Endothelial cell of umbilical vein (primary cell): ENCODE results near the gene HOXB2. TPM values are rescaled to one million over a fixed set of nuclear protein-coding genes. Genes with fewer than 3 reads are reported as not detected.

ENCODE experiments used
- BruUV-seq: library from RNA; stranded (reverse); fragments of 400-500 nt; replicated peaks from 2 replicates; lab custom pipeline; 2021; lab: Mats Ljungman, UMichigan
- CTCF ChIA-PET: fragments of 300-600, 350-600 bp; sonication (Branson Sonifier 250); formaldehyde crosslinking; loops from one replicate; lab custom pipeline; 2021; ENCODE audit warnings: antibody characterized with exemption, inconsistent platforms; lab: Charles Lee
- POLR2A ChIA-PET: fragments of 300-600, 350-600 bp; sonication (Branson Sonifier 250); formaldehyde crosslinking; loops from one replicate; lab custom pipeline; 2021; ENCODE audit warnings: antibody characterized with exemption, inconsistent platforms; lab: Charles Lee
- DNase-seq: peaks from one replicate; pipeline ENCODE4 v3.0.0-alpha.2; 2011; ENCODE audit warnings: low read depth, low spot score
- FAIRE-seq: peaks from 2 replicates; lab custom pipeline; 2011; peaks lifted over from hg19 to GRCh38; lab: Jason Lieb, UNC
- H2AFZ ChIP-seq: 2 replicates; pipeline ENCODE4 v1.6.0; 2012; ENCODE audit warnings: low read depth, low read length, control low read depth, inconsistent platforms
- H3K27ac ChIP-seq: 2 replicates; pipeline ENCODE4 v1.5.1; 2011; ENCODE audit warnings: low read depth, mild to moderate bottlenecking, control low read depth, low read length, moderate library complexity; ENCODE audit not compliant: insufficient read depth
- H3K27me3 ChIP-seq, 2 experiments: 2 replicates each; pipeline versions ENCODE4 v1.6.0 to v1.6.1; 2011; ENCODE audit warnings: low read length in 2 of 2, mixed read lengths in 1 of 2; ENCODE audit not compliant: control insufficient read depth in 2 of 2, insufficient read depth in 2 of 2
- H3K36me3 ChIP-seq, 2 experiments: 2 replicates in 1 of 2; 3 replicates in 1 of 2; pipeline ENCODE4 v1.5.1; 2011; ENCODE audit warnings: low read length in 2 of 2, mild to moderate bottlenecking in 1 of 2, moderate library complexity in 1 of 2; ENCODE audit not compliant: control insufficient read depth in 2 of 2, insufficient read depth in 2 of 2; ENCODE audit errors: extremely low read depth in 1 of 2
- H3K4me1 ChIP-seq: 3 replicates; pipeline ENCODE4 v1.5.1; 2011; ENCODE audit warnings: mild to moderate bottlenecking, low read length; ENCODE audit not compliant: control insufficient read depth, insufficient read depth; ENCODE audit errors: extremely low read depth
- H3K4me2 ChIP-seq: 2 replicates; pipeline ENCODE4 v1.6.1; 2011; ENCODE audit warnings: low read length, control low read depth, mixed read lengths; ENCODE audit not compliant: insufficient read depth
- H3K4me3 ChIP-seq, 3 experiments: fragments of 200-600 bp in 1 of 3; sonication (generic), shearing (Covaris generic) in 1 of 3; replicated peaks in 1 of 3; 2 replicates each; pipeline ENCODE4 v1.5.1; 2011 to 2016; ENCODE audit warnings: control low read depth in 3 of 3, low read length in 3 of 3, mild to moderate bottlenecking in 2 of 3, inconsistent platforms in 1 of 3, low read depth in 1 of 3, moderate library complexity in 1 of 3; ENCODE audit not compliant: insufficient read depth in 1 of 3
- H3K79me2 ChIP-seq: 2 replicates; pipeline ENCODE4 v1.6.0; 2012; ENCODE audit warnings: low read length, inconsistent platforms; ENCODE audit not compliant: control insufficient read depth, insufficient read depth
- H3K9ac ChIP-seq: replicated peaks from 2 replicates; pipeline ENCODE3; 2011; ENCODE audit warnings: low read length, control low read depth; ENCODE audit not compliant: insufficient read depth; ENCODE audit errors: extremely low read depth
- H3K9me1 ChIP-seq: replicated peaks from 3 replicates; pipeline ENCODE4 v1.6.0; 2011; ENCODE audit warnings: mild to moderate bottlenecking, low read length; ENCODE audit not compliant: control insufficient read depth, insufficient read depth; ENCODE audit errors: extremely low read depth
- H3K9me3 ChIP-seq: replicated peaks from 2 replicates; pipeline ENCODE4 v1.5.1; 2012; ENCODE audit warnings: low read length, inconsistent platforms; ENCODE audit not compliant: control insufficient read depth, insufficient read depth
- H4K20me1 ChIP-seq: replicated peaks from 2 replicates; pipeline ENCODE3; 2011; ENCODE audit warnings: mild to moderate bottlenecking, low read length; ENCODE audit not compliant: control insufficient read depth, insufficient read depth; ENCODE audit errors: extremely low read depth
- EZH2 ChIP-seq: IDR thresholded peaks from 2 replicates; pipeline ENCODE4 v1.6.1; 2012; ENCODE audit warnings: borderline replicate concordance, low read depth, mild to moderate bottlenecking, moderate library complexity, low read length, inconsistent platforms; ENCODE audit not compliant: severe bottlenecking
- FOS ChIP-seq: IDR thresholded peaks from 2 replicates; pipeline ENCODE4 v1.6.1; 2011; ENCODE audit warnings: mild to moderate bottlenecking, low read length, moderate library complexity, borderline replicate concordance; ENCODE audit not compliant: insufficient read depth
- GATA2 ChIP-seq: IDR thresholded peaks from 2 replicates; pipeline ENCODE4 v1.7.0; 2011; ENCODE audit warnings: low read depth, mild to moderate bottlenecking, moderate library complexity, mixed read lengths, low read length; ENCODE audit not compliant: insufficient read length, insufficient read depth
- JUN ChIP-seq: IDR thresholded peaks from 2 replicates; pipeline ENCODE4 v1.6.1; 2011; ENCODE audit warnings: borderline replicate concordance, low read depth; ENCODE audit not compliant: insufficient read length, insufficient read depth
- MYC ChIP-seq: IDR thresholded peaks from one replicate; pipeline ENCODE4 v1.6.1; 2011; ENCODE audit warnings: mild to moderate bottlenecking, low read depth, low read length
- POLR2A ChIP-seq: IDR thresholded peaks from 2 replicates; pipeline ENCODE4 v1.6.1; 2012; ENCODE audit warnings: low read depth, mild to moderate bottlenecking, control low read depth, low read length
- POLR2AphosphoS5 ChIP-seq: IDR thresholded peaks from 2 replicates; pipeline ENCODE4 v1.6.1; 2012; ENCODE audit warnings: low read depth, mild to moderate bottlenecking, control low read depth, low read length, moderate library complexity; ENCODE audit not compliant: insufficient read depth
- dilution Hi-C: fragments of 300-500 bp; cut with MboI; formaldehyde crosslinking; loops from one replicate; pipeline ENCODE4 v1.15.0; 2019; ENCODE audit warnings: low sequenced_read_pairs; ENCODE audit not compliant: extremely low pct_ligation_motif_present
- intact Hi-C: fragments of 100-400 bp; cut with micrococcal nuclease; formaldehyde crosslinking; loops from one replicate; pipeline ENCODE4 v1.10.0; 2022
- polyA plus RNA-seq, 4 experiments: library from polyadenylated mRNA; depleted of rRNA in 3 of 4; stranded (reverse) in 3 of 4; unstranded in 1 of 4; fragments of >200 nt; gene quantifications; 2 replicates each; pipeline versions ENCODE4 v1.2.1 to v1.2.3, GENCODE V29; 2011 to 2012; ENCODE audit warnings: missing spikeins in 1 of 4
- total RNA-seq: library from RNA; stranded (reverse); gene quantifications from 2 replicates; pipeline ENCODE4 v1.2.3, GENCODE V29; 2021
- TF ChIP-seq, protein P1 (sequence below), 2 donors: IDR thresholded peaks; 1 replicate in 1 of 2; 2 replicates in 1 of 2; pipeline ENCODE4 v1.5.1; 2011; ENCODE audit warnings: low read length in 2 of 2, mild to moderate bottlenecking in 2 of 2, moderate library complexity in 2 of 2, control low read depth in 1 of 2, inconsistent platforms in 1 of 2, low read depth in 1 of 2; ENCODE audit not compliant: insufficient read depth in 1 of 2; ENCODE audit errors: extremely low read depth in 1 of 2
- TF ChIP-seq, protein P2 (sequence below): IDR thresholded peaks from 2 replicates; pipeline ENCODE4 v1.6.1; 2011; ENCODE audit not compliant: insufficient read depth, insufficient read length

HOXB2 gene
- total and polyA plus RNA-seq, 2 donors (not counting 3 experiments of a cell fraction or from before 2014, with no cell fraction given): 14.1 to 23.3 TPM

- Histone ChIP-seq H3K4me2 (no peak overlapping the region), H3K27me3 (no peaks in the 10 kb centered on the region), H3K9ac (no peak overlapping the region), H3K4me1 (peaks cover 30% of the 10 kb centered on the region), H3K27ac (no peak overlapping the region), H3K9me1 (no peaks in the 10 kb centered on the region), H3K36me3 (peaks cover 0 to 5% of the 10 kb centered on the region in 2 experiments), H3K4me3 (no peak overlapping the region), H4K20me1 (no peaks in the 10 kb centered on the region), H3K79me2 (peaks cover 67% of the 10 kb centered on the region), H2AFZ (no peak overlapping the region), H3K9me3 (no peaks in the 10 kb centered on the region)
- no TSS peak for BruUV-seq
- POLR2A ChIA-PET: interaction anchor here (2.8 kb wide), 1 partner anchor 11 kb away, joined by 10 read pairs; no protein-coding TSS in a partner anchor
- dilution Hi-C loops (no loop called here), intact Hi-C loops (no loop called here)
- TF ChIP-seq MYC (no peak), GATA2 (no peak), POLR2A (no peak), FOS (no peak), EZH2 (no peak), JUN (no peak), POLR2AphosphoS5 (no peak)
- TF ChIP-seq, protein P1, sequence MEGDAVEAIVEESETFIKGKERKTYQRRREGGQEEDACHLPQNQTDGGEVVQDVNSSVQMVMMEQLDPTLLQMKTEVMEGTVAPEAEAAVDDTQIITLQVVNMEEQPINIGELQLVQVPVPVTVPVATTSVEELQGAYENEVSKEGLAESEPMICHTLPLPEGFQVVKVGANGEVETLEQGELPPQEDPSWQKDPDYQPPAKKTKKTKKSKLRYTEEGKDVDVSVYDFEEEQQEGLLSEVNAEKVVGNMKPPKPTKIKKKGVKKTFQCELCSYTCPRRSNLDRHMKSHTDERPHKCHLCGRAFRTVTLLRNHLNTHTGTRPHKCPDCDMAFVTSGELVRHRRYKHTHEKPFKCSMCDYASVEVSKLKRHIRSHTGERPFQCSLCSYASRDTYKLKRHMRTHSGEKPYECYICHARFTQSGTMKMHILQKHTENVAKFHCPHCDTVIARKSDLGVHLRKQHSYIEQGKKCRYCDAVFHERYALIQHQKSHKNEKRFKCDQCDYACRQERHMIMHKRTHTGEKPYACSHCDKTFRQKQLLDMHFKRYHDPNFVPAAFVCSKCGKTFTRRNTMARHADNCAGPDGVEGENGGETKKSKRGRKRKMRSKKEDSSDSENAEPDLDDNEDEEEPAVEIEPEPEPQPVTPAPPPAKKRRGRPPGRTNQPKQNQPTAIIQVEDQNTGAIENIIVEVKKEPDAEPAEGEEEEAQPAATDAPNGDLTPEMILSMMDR (IDR thresholded peaks at IDR 0.05; ENCODE audit: extremely low read depth in 1 of 2, insufficient read depth in 1 of 2, low read depth in 1 of 2, low read length in 2 of 2): no peak
- TF ChIP-seq, protein P2, sequence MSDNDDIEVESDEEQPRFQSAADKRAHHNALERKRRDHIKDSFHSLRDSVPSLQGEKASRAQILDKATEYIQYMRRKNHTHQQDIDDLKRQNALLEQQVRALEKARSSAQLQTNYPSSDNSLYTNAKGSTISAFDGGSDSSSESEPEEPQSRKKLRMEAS: no peak
- FAIRE-seq: no peak
- CTCF ChIA-PET: interaction anchor here (0.7 to 3.7 kb wide), 6 partner anchors 9 to 223 kb away, joined by 3 to 23 read pairs (median 11); no protein-coding TSS in a partner anchor
- no peak for DNase-seq
Measured at GRCh38 chr17:48558057-48558830, 13.3 kb upstream of the HOXB2 start.
